SK-N-SH treated with all-trans-retinoic acid at 6 μM for 48 hours (cell line): ENCODE measurements around the gene PTGER4.

Experiments used
- ARNTL ChIP-seq: fragments of 450-650 bp; formaldehyde crosslinking; IDR thresholded peaks from 2 replicates; pipeline ENCODE4 v1.5.0; 2020; ENCODE audit warnings: low read depth, mild to moderate bottlenecking, moderate library complexity, borderline replicate concordance
- CREB5 ChIP-seq: fragments of 250-450 bp; sonication (Bioruptor Pico); IDR thresholded peaks from 2 replicates; pipeline ENCODE4 v1.5.1; 2020; ENCODE audit warnings: low read depth, mild to moderate bottlenecking, moderate library complexity
- CSDC2 ChIP-seq: fragments of 250-450 bp; sonication (Bioruptor Pico); IDR thresholded peaks from 2 replicates; pipeline ENCODE4 v1.5.0; 2020; ENCODE audit warnings: mild to moderate bottlenecking, moderate library complexity
- GLIS3 ChIP-seq: fragments of 250-450 bp; sonication (Bioruptor Pico); IDR thresholded peaks from 2 replicates; pipeline ENCODE4 v1.5.0; 2020; ENCODE audit warnings: mild to moderate bottlenecking, moderate library complexity
- PATZ1 ChIP-seq: fragments of 250-450 bp; sonication (Bioruptor Pico); IDR thresholded peaks from 2 replicates; pipeline ENCODE4 v1.8.0; 2020; ENCODE audit warnings: mild to moderate bottlenecking, moderate library complexity, borderline replicate concordance
- RARB ChIP-seq: fragments of 250-450 bp; sonication (Bioruptor Pico); IDR thresholded peaks from 2 replicates; pipeline ENCODE4 v1.8.0; 2021; ENCODE audit warnings: mild to moderate bottlenecking, moderate library complexity
- SNAI2 ChIP-seq: fragments of 250-450 bp; sonication (Bioruptor Pico); IDR thresholded peaks from 2 replicates; pipeline ENCODE4 v1.5.0; 2020; ENCODE audit warnings: mild to moderate bottlenecking, moderate library complexity
- TOX ChIP-seq: fragments of 250-450 bp; sonication (Bioruptor Pico); IDR thresholded peaks from 2 replicates; pipeline ENCODE4 v1.8.0; 2021; ENCODE audit warnings: mild to moderate bottlenecking, moderate library complexity, borderline replicate concordance
- ZFP3 ChIP-seq: fragments of 250-450 bp; sonication (Bioruptor Pico); IDR thresholded peaks from 2 replicates; pipeline ENCODE4 v1.5.0; 2020; ENCODE audit warnings: mild to moderate bottlenecking, moderate library complexity
- ZFP30 ChIP-seq: fragments of 450-650 bp; formaldehyde crosslinking; IDR thresholded peaks from 2 replicates; pipeline ENCODE4 v1.5.0; 2022; ENCODE audit warnings: mild to moderate bottlenecking, moderate library complexity
- ZNF70 ChIP-seq: fragments of 450-650 bp; formaldehyde crosslinking; IDR thresholded peaks from 2 replicates; pipeline ENCODE4 v1.5.0; 2020; ENCODE audit warnings: mild to moderate bottlenecking, moderate library complexity
- ZNF8 ChIP-seq: fragments of 450-650 bp; formaldehyde crosslinking; IDR thresholded peaks from 2 replicates; pipeline ENCODE4 v1.5.0; 2020; ENCODE audit warnings: mild to moderate bottlenecking, moderate library complexity
- TF ChIP-seq, protein P1 (sequence below): fragments of 250-450 bp; sonication (Bioruptor Pico); IDR thresholded peaks from 2 replicates; pipeline ENCODE4 v1.5.1; 2021; ENCODE audit warnings: mild to moderate bottlenecking, moderate library complexity

DNA sequence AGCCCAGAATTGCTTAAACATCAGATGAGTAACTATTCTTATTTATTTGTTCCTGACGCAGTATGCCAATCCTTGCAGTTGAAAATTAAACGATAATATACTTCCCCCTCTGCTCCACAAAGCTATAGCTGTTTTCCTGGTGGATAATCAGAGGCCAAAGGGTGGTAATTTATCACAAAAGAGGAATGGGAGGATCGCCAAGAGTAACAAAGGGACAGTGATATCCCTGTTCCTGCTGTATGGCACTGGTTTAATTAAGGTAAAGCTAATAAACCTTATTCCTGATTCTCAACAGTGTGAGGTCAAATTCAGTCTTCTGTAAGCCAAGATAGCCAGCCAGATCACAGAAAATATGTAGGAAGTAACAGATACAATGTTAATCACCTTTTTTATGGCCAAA lies 33.4 kb upstream of the PTGER4 start:
- no peak for TF ChIP-seq CREB5 (CRISPR knock-in tag)
- TF ChIP-seq PATZ1, result no peak
- TF ChIP-seq TOX (CRISPR knock-in tag), result no peak
- TF ChIP-seq SNAI2 (CRISPR knock-in tag), result no peak
- TF ChIP-seq RARB, result no peak
- TF ChIP-seq, protein P1, sequence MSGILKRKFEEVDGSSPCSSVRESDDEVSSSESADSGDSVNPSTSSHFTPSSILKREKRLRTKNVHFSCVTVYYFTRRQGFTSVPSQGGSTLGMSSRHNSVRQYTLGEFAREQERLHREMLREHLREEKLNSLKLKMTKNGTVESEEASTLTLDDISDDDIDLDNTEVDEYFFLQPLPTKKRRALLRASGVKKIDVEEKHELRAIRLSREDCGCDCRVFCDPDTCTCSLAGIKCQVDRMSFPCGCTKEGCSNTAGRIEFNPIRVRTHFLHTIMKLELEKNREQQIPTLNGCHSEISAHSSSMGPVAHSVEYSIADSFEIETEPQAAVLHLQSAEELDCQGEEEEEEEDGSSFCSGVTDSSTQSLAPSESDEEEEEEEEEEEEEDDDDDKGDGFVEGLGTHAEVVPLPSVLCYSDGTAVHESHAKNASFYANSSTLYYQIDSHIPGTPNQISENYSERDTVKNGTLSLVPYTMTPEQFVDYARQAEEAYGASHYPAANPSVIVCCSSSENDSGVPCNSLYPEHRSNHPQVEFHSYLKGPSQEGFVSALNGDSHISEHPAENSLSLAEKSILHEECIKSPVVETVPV (CRISPR knock-in tag), result no peak
- TF ChIP-seq ZNF70 (CRISPR knock-in tag), result no peak
- no peak for TF ChIP-seq ZNF8 (CRISPR knock-in tag)
- TF ChIP-seq CSDC2, result no peak
- TF ChIP-seq ZFP3 (CRISPR knock-in tag), result no peak
- TF ChIP-seq ARNTL (CRISPR knock-in tag), result no peak
- TF ChIP-seq GLIS3 (CRISPR knock-in tag), result no peak
- TF ChIP-seq ZFP30 (CRISPR knock-in tag), result no peak
